Mesenteric fat pad (tissue), 1 donor: Measurements from ENCODE around the gene CCDC92. TPM values are rescaled to one million over a fixed set of nuclear protein-coding genes. Genes with fewer than 3 reads are reported as not detected.

Experiments
- DNase-seq: peaks from one replicate; pipeline ENCODE4 v3.0.0-alpha.2; 2020; ENCODE audit warnings: low spot score
- total RNA-seq: library from RNA; stranded (reverse); fragmentation: NEBNext Ultra II Directional; extraction: Animal tissue kit (Norgen Biotek cat#: 25700); gene quantifications from one replicate; pipeline ENCODE4 v1.2.1, GENCODE V29; 2021
- donor health status: DM: yes; HTN: yes; CAD: no.

CCDC92 gene
- total RNA-seq, 1 donor from 2014 or later: 68.7 TPM

DNA sequence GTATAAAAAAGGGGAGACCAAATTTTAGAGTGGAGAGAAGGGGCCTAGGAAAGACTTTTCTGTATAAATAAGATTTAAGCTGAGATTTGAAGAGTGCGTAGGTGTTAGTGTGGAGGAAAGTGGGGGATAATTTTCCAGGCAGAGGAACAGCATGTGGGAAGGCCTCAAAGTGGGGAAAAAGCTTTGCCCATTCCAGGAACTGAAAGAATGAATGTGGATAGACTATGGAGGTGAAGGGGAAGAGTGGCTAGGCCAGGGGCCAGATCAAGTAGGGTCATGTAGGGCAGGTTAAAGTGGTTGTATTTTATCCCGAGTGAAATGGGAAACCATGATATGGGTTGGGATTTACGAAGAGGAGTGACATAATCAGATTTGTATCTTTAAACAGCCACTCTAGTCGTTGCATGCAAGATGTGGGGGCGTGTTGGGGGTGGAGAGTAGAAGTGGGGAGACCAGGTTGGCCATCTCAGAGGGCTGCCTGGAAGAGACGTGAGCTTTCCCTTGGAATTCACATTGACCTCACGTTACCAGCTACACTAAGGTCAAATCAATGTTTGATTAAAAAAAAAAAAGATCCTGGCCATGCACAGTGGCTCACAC lies 3.7 kb upstream of the CCDC92 start:
- no peak for DNase-seq

DNA sequence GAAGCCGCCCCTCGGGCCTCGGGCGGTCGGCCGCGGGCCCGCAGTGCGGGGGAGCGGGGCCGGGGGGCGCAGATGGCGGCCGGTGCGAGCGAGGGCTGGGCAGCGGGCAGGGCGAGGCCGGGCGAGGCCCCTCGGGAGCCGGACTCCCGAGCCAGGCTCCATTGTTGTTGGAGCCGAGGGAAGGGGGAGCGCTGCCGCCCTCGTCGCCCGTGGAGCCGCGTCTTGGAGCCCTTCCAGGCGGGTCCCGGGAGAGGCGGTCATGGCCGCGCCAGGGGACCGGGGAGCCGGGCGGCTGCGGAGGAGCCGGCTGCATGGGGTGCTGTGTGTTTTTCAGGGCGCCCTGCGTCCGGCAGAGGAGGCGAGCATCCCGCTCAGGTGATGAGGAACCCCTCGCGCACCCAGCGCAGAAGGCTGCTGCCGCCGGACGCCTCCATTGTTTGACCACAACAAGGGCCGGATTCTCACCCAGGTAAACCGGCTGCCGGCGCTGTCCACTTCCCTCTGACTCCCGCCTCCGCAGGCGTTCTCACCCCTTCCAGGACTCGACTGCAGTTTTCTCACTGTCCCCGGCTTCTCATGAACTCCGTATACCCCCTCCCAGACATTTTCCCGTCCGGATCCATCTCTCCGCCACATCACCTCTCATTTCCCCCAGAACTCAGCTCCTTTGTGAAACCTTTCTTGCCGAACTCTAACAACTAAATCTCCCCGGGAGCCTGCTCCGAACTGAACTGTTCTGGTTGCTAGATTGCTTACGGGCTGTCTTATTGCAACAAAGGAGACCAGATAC lies 1.1 kb upstream of the CCDC92 start:
- no peak for DNase-seq

DNA sequence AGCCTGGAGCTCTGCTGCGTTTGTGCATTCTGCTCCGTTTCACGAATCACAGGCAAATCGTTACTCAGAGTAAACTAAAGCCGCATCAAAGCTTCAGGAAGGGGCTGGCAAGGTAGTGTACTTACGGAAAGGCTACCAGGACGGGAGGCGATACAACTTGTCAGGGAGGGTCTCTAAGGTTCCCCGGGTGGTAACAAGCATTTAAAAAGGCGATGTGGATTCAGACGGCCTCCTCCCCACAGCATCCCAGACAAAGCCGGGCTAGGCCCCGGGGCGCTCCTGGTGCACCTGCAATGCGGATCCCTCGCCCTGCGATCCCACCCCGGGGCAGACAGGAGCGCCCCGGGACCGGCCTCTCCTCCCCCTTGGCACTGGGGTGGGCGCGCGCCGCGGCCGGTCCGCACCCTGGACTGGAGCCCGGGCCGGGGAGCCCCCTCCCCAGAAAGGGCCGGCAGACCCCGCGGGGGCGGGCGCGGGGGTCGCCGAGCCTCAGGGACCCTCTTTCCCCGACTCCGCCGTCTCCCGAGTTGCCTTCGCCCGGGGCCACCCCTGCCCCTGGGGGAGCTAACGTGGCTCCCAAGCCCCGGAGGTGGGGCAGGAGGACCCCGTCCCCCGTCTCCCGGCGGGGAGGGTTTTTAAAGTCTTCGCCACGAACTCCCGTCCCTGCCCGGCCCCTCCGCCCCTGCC lies 718 bp downstream of the CCDC92 start:
- DNase-seq: no peak

DNA sequence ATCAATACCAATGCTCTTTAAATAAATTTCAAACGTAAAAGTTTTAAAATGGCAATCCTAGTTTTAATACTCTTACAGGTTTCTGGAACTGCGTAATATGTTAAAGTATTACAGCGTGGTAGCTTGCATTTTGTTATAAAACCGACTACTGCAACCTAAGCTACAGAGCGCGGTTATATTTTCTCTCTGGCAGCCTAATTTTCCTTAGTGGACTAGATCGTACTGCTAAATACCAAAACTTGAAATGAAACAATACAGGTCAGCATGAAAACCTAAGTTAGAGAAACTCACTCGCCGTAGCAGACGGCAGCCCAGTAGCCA lies 1.2 kb downstream of the CCDC92 start:
- no peak for DNase-seq

DNA sequence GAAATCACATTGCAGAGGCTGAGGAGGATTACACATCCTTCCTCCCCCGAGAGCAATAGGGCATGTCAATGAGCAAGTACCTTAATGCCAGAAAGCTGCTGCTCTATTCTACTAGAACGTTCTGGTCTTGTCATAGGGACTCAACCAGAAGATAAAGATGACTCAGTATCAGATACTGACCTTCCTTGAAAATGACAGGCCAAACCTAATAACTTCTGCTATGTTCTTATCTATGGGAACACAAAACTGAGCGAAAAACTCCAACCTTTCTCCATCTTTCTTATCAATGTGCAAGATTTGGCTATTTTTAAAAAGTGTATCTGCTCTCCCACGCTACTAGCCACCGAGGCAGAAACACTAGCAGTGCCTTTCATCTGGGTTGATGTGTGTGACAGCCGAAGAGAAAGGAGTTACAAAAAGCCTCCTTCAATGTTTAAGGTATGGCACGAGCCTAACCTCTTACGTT lies 5.5 kb downstream of the CCDC92 start:
- DNase-seq: no peak

DNA sequence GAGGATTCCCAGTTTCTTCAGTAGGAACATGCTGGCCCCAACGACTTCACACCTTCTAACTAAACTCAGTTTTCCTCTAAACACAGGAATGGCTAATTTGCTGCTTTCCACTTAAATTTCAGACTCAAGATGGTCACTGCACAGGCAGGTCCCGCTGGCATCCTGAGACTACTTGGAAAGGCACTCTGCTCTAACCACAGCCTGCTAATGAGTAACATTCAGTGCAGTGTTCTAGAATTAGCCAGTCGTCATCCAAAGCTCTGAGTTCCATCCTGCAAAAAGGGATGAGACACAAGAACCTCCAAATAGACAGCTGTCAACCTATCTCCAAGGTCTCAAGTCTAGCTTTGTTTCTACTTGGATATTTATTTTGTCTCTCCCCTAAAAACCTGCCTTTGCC lies 6.0 kb downstream of the CCDC92 start:
- no peak for DNase-seq

DNA sequence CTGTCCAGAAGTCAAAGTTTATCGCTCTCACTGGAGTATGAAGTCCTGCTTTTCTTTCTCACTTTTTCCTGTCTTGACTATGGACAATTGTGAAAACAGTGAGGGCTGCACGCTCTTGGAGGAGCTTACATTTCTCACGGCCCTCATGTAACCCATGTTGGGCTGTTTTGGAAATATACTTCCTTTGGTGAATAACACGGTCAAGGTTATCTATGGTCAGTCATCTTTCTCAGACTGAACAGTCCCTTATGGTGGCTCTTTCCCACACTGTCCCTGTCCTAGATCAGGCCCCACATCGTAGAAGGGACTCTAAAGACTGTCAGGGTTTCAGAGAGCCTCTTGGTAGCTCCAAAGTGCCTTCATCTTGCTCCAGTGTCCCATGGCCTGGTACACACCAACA lies 7.2 kb downstream of the CCDC92 start:
- DNase-seq: no peak

DNA sequence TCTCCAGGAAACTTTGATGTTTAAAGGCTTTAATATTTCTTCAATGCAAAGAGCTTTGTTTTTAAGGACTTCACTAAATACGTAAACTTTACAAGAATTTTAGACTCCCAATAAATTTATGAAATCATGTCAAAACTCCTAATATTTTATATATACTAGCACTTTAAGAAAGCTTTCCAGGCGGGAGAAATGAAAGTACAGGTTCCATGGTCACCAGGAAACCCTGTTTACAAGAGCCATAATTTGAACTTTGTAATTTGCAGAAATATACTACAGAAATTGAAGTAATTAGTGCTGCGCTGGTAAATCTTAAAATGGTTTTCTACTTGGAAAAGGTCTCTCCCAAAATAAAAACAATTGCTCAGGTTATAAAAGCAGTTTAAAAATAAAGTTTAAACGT lies 8.8 kb downstream of the CCDC92 start:
- no peak for DNase-seq

DNA sequence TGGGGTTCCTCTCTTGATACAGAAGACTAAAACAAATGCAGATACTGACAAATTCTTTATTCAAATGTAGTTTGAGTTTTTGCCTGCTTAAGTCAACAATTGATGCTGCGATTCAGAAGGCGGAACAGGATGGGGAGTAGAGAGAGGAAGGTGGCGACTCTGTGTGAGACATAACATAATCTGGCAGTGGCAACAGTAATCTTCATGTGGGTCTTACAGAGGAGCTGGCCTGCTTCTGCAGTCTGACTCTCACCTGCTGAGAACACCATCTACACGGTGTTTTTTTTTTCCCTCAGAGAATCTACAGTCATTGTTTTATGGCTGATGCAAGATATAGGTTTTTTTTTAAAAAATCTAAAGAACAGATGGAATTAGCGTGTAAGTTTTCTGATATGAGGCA lies 10.1 kb downstream of the CCDC92 start:
- no peak for DNase-seq

DNA sequence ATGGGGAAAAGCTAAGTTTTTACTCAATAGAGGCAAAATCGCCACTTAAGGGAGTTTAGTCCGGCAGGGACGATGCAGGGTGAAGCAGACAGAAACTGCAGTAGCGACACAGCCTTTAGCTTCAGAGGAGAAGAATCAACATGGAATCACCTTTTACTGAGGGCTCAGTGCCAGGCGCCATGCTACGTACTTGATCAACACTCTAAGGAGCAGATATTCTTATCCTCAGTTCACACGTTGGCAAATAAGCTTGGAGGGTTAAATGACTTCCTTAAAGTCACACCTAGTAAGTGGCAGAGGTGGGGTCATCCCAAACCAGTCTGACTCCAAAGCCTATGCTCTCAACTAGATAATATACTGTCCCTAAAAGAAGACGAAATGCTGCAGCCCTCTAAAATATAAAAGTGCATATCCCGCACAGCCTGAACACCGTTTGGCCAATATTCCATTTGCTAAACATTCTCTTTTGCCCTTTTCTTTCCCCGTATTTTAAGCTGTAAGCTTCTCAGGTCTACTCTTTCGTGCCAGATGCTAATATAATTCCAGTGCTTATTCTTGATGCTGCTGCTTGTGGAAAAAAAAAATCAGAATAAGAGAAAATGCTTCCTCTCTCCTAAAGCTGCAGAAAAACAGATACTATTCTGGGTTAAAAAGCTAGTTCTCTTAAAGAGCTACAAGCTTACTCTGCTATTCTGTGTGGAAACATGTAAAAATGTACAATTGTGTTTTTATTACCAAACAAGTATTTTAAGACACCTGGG lies 10.9 kb downstream of the CCDC92 start:
- no peak for DNase-seq

DNA sequence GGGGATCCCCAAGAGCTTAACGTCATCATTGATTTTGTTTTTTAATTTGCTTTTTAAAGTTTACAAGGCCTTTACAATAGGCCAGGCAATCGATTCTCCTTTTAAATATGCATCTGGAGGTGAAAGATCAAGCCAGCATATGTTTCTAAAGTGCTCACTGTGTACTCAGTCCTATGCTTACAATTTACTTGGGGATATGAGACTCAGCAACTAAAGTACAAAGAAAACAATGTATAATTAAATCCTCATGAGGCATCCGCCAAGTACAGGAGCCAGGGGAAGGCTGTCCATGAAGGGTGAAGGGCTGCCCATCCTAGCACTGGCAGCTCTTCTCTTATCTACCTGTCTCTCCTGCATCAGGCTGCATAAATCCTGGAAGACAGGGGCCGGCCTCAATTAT lies 11.8 kb downstream of the CCDC92 start:
- no peak for DNase-seq

DNA sequence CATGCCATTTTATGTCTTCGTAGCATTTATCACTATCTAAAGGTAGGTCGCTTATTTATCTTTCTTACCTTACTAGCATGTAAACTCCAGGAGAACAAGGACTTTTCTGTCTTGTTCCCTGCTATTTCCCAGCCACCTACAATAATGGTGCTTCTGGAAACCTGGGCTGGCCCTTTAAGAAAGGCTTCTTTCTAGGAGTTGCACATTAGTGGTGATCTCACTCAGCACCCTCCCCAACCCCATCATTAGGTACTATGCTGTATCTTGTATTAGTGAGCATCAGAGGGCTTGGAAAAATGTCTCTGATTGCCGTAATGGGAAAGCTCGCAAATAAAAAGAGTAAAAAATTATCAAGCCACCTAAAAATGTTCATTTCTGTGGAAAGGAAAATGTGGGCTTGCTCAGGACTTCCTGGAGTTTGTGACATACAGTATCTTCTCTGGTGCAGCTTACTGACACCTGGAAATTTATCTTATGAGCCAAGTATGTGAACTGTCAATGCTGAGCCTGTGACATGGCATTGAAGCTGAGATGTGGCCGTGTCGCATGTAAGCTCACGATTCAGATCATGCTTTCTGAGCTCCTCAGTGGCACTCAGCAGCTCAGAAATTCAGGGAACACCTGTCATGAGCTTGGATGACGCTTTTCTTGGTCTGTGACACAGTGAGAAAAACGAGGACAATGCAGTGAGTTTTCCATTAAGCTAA lies 12.4 kb downstream of the CCDC92 start:
- DNase-seq: no peak

DNA sequence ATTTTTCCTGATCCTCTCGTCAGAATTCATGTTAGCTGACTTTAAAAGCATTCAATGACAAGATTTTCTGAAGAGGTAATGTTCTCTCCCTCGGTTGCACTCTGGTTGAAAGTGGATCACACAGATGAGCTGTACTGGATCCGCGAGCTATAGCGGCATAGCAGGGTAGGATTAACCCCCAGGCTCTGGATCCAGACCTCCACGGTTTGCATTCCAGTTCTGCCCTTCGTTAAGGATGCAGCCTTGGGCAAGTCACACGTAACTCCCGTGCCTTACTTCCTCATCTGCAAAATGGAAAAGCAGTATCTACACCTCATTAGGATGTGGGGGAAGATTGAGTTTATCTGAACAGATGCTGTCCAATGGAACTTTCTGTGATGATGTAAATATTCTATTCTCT lies 13.8 kb downstream of the CCDC92 start:
- no peak for DNase-seq

DNA sequence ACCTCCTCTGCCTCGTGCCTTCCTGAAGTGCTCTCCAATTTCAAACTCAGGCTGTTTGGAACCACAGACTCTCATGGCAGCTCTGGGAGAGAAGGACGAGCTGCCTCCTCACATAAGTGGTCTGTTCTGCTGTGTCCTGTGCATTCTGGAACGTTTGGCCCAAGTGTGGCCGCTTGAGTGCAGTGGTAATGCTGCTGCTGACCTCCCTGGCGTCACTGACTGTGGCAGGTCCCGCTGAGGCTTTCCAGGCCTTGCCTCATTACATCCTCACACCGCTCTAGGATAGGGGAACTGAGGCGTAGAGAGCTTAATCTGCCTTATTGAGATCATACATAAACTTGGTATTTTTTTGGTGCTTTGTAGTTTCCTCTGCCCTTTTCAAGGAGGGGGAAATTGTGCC lies 14.2 kb downstream of the CCDC92 start:
- DNase-seq: no peak

DNA sequence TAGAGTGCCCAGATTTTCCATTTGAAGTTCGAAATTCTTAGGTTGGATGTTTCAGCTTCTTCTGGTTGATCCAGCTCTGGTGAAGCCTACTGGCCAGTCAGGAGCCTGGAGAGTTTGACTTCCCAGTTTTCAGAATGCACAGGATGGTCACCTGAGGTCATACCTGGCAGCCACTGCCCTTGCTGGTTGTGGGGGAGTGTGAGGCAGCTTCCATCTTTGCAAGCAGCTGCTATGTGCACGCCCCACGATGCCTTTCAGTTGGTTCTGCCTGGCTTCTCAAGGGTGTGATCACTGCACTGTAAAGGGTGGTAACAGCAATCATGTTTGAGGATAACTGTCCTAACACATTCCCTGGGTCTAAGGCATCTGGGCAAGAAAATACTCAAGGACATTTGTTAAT lies 15.4 kb downstream of the CCDC92 start:
- DNase-seq: no peak

DNA sequence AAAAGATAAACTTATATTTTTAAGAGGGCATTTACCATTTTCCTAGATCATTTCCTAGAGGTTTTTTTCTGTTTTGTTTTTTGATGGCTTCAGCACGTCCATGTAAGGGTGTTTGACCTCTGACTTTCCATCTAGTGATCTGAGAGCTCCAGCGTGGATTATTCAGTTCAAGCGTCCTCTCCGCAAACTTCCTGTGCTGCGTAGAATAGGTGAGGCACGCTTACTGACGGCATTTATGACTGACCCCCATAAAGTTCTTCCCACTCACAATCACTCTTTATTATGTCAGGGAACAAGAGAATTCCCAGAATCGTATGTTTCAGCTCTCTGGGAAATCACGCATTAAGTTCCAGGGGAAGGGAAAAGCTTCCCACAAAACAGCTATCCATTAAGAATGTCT lies 16.4 kb downstream of the CCDC92 start:
- no peak for DNase-seq

DNA sequence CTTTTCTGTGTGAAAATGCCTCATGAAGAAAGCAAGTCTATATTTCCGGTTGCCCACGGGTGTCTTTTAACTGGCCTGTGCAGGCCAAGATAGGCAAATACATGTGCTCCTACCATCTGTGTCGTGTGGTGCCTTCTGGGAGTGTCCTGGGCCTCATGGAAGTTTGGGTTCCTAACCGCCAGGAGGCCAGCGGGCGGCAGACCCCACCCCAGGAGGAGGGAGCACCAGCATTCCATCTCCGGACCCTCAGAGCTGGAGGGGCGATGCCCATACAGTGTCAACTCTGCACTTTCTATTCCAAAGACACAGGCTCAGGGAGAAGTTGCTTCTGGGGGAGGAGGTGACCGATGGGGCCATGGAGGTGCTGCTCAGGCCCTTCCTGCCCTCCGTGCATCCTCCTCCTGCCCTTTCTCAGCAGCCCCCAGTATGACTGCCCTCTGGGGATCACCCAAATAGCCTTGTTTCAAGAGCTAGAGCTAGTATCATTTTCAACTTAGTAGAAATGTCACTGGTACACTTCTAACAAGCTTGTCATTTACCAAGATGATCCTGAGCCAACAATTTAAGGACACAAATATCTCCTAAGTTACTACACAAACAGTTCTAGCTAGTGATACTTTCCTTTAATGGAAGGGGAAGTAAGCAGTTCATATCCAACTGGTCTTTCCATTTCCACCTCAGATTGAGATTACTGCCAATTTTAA lies 17.8 kb downstream of the CCDC92 start:
- DNase-seq: peak; percentile 60

DNA sequence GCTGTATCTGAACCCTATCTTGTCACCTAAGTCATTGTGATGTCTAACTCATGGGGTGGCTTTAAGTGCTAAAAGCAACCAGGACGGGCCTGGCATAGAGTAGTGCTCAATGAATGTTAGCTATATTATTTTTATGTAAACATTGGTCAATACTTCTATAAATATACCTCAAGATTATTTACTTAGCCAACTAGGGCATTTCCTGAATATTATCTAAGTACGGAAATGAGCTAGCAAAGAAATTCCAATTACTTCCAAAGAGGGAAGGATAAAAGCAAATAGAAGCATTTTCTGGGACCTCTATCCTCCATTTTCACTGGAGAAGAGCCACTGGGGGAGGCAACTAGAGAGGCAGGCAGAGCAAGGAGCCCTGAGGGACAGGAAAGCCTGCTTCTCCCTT lies 20.6 kb downstream of the CCDC92 start:
- no peak for DNase-seq

DNA sequence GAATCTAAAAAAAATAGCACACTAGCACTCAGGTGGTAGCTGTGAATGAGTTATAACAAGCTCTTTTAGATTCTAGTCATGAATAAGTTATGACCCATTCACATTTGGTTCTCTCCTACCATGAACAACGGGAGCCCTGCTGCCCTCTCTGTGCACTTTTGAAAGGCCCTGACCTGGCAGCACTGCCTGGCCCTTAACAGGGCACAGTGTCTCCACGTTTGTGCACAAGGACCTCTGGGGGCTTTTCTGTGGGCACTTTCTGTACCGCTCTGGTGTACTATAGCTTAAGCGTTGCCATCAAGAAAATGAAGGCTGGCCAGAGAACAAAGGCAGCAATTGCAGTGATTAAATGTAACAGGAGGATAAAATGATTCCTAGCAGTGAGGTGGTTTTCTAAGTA lies 21.2 kb downstream of the CCDC92 start:
- peak; percentile 83 for DNase-seq

DNA sequence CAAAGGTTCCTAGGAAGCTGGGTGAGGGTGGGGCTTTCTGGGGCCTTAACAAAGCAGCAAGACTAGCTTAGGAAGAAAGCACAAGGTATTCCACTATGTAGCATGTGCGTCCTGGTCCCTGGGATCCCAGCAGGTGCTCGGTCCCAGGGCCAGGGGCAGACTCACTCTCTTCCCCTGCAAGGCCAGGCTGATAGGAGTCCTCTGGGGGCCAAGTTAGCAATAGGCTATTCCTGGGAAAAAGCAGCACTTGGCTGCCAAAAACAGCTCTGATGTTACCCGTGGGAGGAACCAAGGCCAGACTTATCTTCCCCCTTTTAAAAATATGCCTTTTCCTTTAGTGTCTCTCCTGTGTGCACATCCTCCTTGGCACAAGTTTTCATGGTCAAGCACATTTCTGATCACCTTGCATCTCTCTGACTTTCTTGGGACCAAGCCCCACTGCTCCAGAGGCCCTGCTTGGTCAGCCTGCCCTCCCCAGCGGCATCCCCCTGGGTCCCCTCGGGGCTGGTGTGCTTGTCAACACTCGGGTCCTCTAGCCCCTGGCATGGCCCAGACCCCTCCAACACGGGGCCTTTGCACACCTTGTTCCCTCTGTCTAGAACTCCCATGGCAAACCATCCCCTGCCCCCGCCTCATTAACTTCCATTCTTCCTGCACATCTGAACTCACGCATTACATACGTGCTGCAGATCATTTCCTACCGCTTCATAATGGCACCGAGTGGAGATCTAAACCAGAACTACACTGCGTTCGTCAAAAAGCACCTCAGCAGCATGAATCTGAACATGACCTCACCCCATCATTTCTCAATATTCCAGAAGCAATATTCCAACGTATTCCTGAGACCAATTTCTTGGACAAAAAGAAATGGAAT lies 21.9 kb downstream of the CCDC92 start:
- DNase-seq: peak; percentile 43
